WERI-Rb-1 (cell line): ENCODE measurements around the gene ZSCAN5A.

Experiments
- DNase-seq: peaks from one replicate; pipeline ENCODE4 v3.0.0-alpha.2; 2020
- H3K27ac ChIP-seq: fragments of 250-450 bp; sonication (Bioruptor Pico); 2 replicates; pipeline ENCODE4 v1.5.1; 2020; ENCODE audit warnings: mild to moderate bottlenecking, moderate library complexity
- H3K27me3 ChIP-seq: fragments of 250-450 bp; sonication (Bioruptor Pico); 2 replicates; pipeline ENCODE4 v1.5.1; 2021; ENCODE audit warnings: mild to moderate bottlenecking, low read depth, moderate library complexity; ENCODE audit not compliant: insufficient read depth, severe bottlenecking
- H3K36me3 ChIP-seq: fragments of 250-450 bp; sonication (Bioruptor Pico); 2 replicates; pipeline ENCODE4 v1.5.1; 2020; ENCODE audit warnings: mild to moderate bottlenecking, moderate library complexity
- H3K4me3 ChIP-seq: 2 replicates; pipeline ENCODE4 v1.5.1; 2011; ENCODE audit warnings: low read depth, mild to moderate bottlenecking, control low read depth, low read length
- H3K9me3 ChIP-seq: fragments of 250-450 bp; sonication (Bioruptor Pico); 2 replicates; pipeline ENCODE4 v1.5.1; 2021; ENCODE audit warnings: mild to moderate bottlenecking, moderate library complexity; ENCODE audit not compliant: severe bottlenecking
- TF ChIP-seq, protein P1 (sequence below): IDR thresholded peaks from 2 replicates; pipeline ENCODE4 v1.5.1; 2011; ENCODE audit warnings: low read depth, mild to moderate bottlenecking, control low read depth, inconsistent platforms, low read length

The ZSCAN5A gene

DNA sequence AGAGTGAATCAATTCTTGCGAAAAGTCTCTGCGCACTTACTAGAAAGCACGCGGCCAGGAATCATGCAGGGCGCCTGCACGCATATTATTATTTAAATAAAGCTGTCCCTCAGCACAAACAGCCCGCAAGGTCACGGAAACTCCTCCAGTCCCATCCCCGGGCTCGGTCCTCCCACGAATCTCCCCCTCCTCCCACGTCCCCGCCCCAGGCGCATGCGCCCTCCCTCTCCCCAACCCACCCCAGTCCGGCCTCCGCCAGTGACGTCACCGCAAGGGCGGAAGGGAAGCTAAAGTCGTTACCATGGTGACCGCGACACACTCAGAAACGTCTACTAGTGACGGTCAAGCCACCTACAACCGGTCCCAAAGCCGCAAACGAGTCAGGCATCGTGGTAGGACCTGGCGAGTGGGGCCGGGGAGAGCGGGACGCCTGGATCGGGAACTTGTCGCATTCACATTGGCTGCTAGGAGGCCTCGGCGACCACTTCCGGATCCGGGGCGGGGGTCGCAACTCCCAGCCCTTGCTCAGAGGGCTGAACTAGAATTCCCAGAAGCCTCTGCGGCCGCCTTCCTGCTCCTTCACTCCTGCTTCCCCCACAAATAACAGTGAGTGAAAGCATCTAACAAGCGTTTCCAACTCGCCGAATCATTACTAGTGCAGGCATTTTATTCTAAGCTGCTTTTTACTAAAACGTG, at the start of gene ZSCAN5A:
TSS of gene ZSCAN5A (minus strand) at position 459 of the 696 bp plus-strand sequence. CDS start 89,793 bp downstream, outside the sequence.
- peak; percentile 96 for DNase-seq
- no peaks in the 10 kb centered on the region for H3K36me3 ChIP-seq
- H3K27ac ChIP-seq, result peak within 1 kb of the TSS; percentile 94
- no peaks in the 10 kb centered on the region for H3K27me3 ChIP-seq
- H3K9me3 ChIP-seq, result no peaks in the 10 kb centered on the region
- H3K4me3 ChIP-seq, result peak within 1 kb of the TSS; percentile 68
- TF ChIP-seq, protein P1, sequence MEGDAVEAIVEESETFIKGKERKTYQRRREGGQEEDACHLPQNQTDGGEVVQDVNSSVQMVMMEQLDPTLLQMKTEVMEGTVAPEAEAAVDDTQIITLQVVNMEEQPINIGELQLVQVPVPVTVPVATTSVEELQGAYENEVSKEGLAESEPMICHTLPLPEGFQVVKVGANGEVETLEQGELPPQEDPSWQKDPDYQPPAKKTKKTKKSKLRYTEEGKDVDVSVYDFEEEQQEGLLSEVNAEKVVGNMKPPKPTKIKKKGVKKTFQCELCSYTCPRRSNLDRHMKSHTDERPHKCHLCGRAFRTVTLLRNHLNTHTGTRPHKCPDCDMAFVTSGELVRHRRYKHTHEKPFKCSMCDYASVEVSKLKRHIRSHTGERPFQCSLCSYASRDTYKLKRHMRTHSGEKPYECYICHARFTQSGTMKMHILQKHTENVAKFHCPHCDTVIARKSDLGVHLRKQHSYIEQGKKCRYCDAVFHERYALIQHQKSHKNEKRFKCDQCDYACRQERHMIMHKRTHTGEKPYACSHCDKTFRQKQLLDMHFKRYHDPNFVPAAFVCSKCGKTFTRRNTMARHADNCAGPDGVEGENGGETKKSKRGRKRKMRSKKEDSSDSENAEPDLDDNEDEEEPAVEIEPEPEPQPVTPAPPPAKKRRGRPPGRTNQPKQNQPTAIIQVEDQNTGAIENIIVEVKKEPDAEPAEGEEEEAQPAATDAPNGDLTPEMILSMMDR, result no peak

DNA sequence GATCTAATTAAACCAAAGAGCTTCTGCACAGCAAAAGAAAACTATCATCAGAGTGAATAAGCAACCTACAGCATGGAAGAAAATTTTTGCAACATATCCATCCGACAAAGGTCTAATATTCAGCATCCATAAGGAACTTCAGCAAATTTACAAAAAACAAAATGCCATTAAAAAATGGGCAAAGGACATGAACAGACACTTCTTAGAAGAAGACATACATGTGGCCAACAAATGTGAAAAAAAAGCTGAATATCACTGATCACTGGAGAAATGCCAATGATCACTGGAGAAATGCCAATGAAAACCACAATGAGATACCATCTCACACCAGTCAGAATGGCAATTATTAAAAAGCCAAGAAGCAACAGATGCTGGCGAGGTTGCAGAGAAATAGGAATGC, 46.2 kb upstream of the ZSCAN5A start:
- Histone ChIP-seq H3K36me3 (peaks cover 8% of the 10 kb centered on the region; the same call in 1 of the 2 replicates), H3K9me3 (peaks cover 6% of the 10 kb centered on the region), H3K27ac (no peak overlapping the region), H3K4me3 (no peak overlapping the region), H3K27me3 (no peaks in the 10 kb centered on the region)
- no peak for DNase-seq
- TF ChIP-seq, protein P1, result no peak

- no peaks in the 10 kb centered on the region for H3K27me3 ChIP-seq
Measured at GRCh38 chr19:56356944-56357343, 42.3 kb upstream of the ZSCAN5A start.

DNA sequence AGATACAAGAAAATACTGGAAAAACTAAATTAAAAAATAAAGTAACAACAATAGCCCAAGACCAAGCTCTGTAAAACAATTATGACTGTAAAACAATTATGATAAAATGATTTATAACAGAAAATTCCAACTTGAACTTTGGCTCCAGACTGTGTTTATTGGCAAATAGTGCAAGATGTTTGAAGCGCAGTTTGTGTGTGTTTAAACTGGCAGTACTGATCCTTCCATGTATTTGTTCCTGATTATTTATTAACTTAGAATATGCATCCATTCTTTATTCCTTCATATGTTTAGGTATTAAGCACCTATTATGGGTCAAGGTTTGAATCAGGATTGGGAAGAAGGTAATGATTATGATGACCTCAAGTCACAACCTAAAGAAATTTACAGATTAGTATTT, 40.9 kb upstream of the ZSCAN5A start:
- no peaks in the 10 kb centered on the region for H3K27me3 ChIP-seq
- no peaks in the 10 kb centered on the region for H3K9me3 ChIP-seq
- no peak overlapping the region for H3K27ac ChIP-seq
- no peak overlapping the region for H3K4me3 ChIP-seq
- TF ChIP-seq, protein P1, result no peak
- H3K36me3 ChIP-seq, result no peaks in the 10 kb centered on the region
- no peak for DNase-seq

More at GRCh38 chr19:56356944-56357343, 42.3 kb upstream of the ZSCAN5A start:
- Histone ChIP-seq H3K9me3 (peaks cover 3% of the 10 kb centered on the region), H3K36me3 (peaks cover 8% of the 10 kb centered on the region; the same call in 1 of the 2 replicates), H3K4me3 (no peak overlapping the region), H3K27ac (no peak overlapping the region)
- no peak for DNase-seq
- TF ChIP-seq, protein P1, result no peak

DNA sequence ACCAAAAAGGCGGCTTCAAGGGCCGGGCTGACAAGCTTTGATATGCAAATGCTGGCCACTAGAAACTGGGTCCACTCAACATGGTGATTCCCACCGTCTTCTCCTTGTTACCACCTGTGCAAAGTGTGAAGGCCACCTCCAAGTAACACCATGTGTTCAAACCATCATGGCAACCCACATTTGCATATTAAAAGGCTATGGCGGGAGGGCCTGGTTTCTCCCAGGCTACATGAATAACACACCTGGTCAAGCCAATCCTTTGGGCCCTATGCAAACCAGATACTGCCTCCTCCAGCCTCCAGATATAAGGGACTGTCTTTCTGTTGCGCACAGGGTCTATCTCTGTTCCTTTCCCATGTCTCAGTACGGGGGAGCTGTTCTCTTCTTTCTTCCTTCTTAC, 36.6 kb upstream of the ZSCAN5A start:
- Histone ChIP-seq H3K4me3 (no peak overlapping the region), H3K9me3 (no peaks in the 10 kb centered on the region), H3K27ac (no peak overlapping the region), H3K27me3 (no peaks in the 10 kb centered on the region), H3K36me3 (no peaks in the 10 kb centered on the region)
- DNase-seq, result no peak
- TF ChIP-seq, protein P1, result no peak
